ENCODE results near the gene PLEKHH1.

DNA sequence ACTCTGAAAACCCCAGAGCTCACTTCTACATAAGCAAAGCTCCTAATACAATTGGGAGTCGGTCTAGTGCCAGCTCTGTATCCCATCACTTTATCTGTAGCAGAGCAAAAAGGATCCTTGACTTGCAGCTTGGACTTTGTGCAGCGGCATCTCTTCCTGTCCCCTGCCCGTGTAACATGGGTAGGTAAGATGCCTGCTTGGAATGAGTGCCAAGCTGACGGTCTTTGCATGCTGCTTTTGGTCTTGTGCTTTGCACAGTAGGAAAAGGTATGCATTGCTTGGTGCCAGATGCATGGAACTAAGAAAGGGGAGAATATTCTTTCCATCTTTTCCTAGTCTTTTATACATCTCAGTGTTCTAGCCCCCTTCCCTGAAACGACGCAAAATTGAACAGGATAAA is 6.9 kb upstream of the PLEKHH1 start:
- TF ChIP-seq POLR2A (IDR thresholded peaks at IDR 0.05): no peak
- TF ChIP-seq, protein P1, sequence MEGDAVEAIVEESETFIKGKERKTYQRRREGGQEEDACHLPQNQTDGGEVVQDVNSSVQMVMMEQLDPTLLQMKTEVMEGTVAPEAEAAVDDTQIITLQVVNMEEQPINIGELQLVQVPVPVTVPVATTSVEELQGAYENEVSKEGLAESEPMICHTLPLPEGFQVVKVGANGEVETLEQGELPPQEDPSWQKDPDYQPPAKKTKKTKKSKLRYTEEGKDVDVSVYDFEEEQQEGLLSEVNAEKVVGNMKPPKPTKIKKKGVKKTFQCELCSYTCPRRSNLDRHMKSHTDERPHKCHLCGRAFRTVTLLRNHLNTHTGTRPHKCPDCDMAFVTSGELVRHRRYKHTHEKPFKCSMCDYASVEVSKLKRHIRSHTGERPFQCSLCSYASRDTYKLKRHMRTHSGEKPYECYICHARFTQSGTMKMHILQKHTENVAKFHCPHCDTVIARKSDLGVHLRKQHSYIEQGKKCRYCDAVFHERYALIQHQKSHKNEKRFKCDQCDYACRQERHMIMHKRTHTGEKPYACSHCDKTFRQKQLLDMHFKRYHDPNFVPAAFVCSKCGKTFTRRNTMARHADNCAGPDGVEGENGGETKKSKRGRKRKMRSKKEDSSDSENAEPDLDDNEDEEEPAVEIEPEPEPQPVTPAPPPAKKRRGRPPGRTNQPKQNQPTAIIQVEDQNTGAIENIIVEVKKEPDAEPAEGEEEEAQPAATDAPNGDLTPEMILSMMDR (IDR thresholded peaks at IDR 0.05): no peak
